ENCODE data around the gene PHAF1. TPM values are rescaled to one million over a fixed set of nuclear protein-coding genes. Genes with fewer than 3 reads are reported as not detected.

PHAF1 gene
- total and polyA plus RNA-seq, 2 donors (not counting 1 experiment from before 2014, with no cell fraction given), result 18.8 to 20.7 TPM

DNA sequence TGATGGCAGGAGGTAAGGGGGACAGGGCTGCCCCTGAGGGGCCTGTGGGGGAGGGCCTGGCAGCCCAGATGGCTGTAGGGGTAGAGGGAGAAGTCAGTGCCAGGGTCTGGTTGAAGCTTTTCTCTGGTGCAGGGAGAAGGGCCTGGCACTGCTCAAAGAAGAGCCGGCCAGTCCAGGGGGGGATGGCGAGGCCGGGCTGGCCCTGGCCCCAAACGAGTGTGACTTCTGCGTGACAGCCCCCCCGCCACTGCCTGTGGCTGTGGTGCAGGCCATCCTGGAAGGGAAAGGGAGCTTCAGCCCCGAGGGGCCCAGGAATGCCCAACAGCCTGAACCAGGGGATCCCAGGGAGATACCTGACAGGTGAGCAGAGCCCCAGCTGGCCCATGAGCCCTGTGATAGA is 57.8 kb downstream of the PHAF1 start:
- peaks cover 58% of the 10 kb centered on the region for H3K27me3 Mint-ChIP-seq
- peaks cover 0 to 95% (median 67%) of the 10 kb centered on the region in 4 experiments for H3K27me3 ChIP-seq (replicated peaks in 1 of 4; ENCODE audit: control extremely low read depth in 1 of 4, control insufficient read depth in 3 of 4, insufficient read depth in 4 of 4, low read length in 3 of 4)
- H3K9me3 ChIP-seq (ENCODE audit: control extremely low read depth in 1 of 3, control insufficient read depth in 2 of 3, insufficient read depth in 1 of 3, low read length in 2 of 3), result peaks cover 0 to 40% (median 0%) of the 10 kb centered on the region in 3 donors
- no peak overlapping the region for H3K9ac ChIP-seq (ENCODE audit: low read length)
- H3K27ac ChIP-seq (ENCODE audit: low read length in 2 of 2), result no peak overlapping the region
- TF ChIP-seq, protein P1, sequence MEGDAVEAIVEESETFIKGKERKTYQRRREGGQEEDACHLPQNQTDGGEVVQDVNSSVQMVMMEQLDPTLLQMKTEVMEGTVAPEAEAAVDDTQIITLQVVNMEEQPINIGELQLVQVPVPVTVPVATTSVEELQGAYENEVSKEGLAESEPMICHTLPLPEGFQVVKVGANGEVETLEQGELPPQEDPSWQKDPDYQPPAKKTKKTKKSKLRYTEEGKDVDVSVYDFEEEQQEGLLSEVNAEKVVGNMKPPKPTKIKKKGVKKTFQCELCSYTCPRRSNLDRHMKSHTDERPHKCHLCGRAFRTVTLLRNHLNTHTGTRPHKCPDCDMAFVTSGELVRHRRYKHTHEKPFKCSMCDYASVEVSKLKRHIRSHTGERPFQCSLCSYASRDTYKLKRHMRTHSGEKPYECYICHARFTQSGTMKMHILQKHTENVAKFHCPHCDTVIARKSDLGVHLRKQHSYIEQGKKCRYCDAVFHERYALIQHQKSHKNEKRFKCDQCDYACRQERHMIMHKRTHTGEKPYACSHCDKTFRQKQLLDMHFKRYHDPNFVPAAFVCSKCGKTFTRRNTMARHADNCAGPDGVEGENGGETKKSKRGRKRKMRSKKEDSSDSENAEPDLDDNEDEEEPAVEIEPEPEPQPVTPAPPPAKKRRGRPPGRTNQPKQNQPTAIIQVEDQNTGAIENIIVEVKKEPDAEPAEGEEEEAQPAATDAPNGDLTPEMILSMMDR (IDR thresholded peaks at IDR 0.05), result no peak
- TF ChIP-seq EZH2 (IDR thresholded peaks at IDR 0.05; ENCODE audit: borderline replicate concordance, insufficient read depth, low read depth, low read length, poor library complexity, severe bottlenecking), result no peak
- no peak overlapping the region for H3K27ac Mint-ChIP-seq
- H3K4me1 ChIP-seq (ENCODE audit: control insufficient read depth in 2 of 2, insufficient read depth in 2 of 2, low read length in 2 of 2), result peaks cover 47 to 58% of the 10 kb centered on the region in 2 donors
- 94% methylated on average over 7 of the region's 7 CpGs for WGBS (ENCODE audit: insufficient coverage)
- intact Hi-C loops (cut with micrococcal nuclease), result no loop called here
- H4K20me1 ChIP-seq (ENCODE audit: control insufficient read depth, insufficient read depth, low read length, poor library complexity, severe bottlenecking), result peaks cover 14% of the 10 kb centered on the region
- DNase-seq (no peak), ATAC-seq (ENCODE audit: low read depth) (no peak)
- POLR2A ChIA-PET, result no interaction called here
- H3K79me2 ChIP-seq (ENCODE audit: control insufficient read depth, insufficient read depth, low read length), result no peaks in the 10 kb centered on the region
- no peak overlapping the region for H3K4me3 Mint-ChIP-seq
- H3K36me3 ChIP-seq (replicated peaks in 1 of 2; ENCODE audit: control extremely low read depth in 1 of 2, control insufficient read depth in 1 of 2, extremely low read depth in 1 of 2, insufficient read depth in 2 of 2, low read length in 1 of 2), result no peaks in the 10 kb centered on the region
- CTCF ChIA-PET, result interaction anchor here (0.7 to 1.3 kb wide), 2 partner anchors 10 to 495 kb away, joined by 4 to 6 read pairs; no protein-coding TSS in a partner anchor
- peaks cover 37% of the 10 kb centered on the region for H3K4me1 Mint-ChIP-seq
- H3K4me3 ChIP-seq (ENCODE audit: control extremely low read depth in 1 of 5, extremely low read depth in 1 of 5, insufficient read depth in 1 of 5, low read depth in 2 of 5, low read length in 4 of 5), result no peak overlapping the region
- no peak overlapping the region for H2AFZ ChIP-seq (ENCODE audit: insufficient read depth, low read depth, low read length, poor library complexity, severe bottlenecking)
- H3K9me3 Mint-ChIP-seq (ENCODE audit: insufficient read depth), result no peaks in the 10 kb centered on the region
- no peak overlapping the region for H3K4me2 ChIP-seq (replicated peaks; ENCODE audit: low read depth, low read length, poor library complexity, severe bottlenecking)

DNA sequence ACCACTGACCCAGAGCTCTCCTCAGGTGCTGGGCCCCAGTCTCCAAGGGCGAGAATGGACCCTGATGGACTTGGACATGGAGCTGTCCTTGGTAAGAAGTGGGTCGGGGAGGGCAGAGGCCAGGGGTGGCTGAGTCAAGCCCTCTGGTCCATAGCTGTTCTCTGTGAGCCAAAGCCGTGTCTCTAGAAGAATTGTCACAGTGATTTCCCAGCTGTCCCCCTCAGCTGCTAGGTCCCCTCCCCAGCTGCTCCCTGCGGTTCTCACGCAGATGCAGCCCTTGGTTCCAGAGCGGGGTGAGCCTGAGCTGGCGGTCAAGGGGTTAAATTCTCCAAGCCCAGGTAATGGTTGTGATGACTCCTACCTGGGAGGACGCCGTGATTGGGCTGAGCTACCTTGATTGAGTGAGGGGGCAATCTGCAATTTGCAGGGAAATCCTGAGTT is 59.3 kb downstream of the PHAF1 start:
- Mint-ChIP-seq H3K27me3 (peaks cover 68% of the 10 kb centered on the region), H3K4me1 (peaks cover 41% of the 10 kb centered on the region)

More for the DNA sequence above, 59.3 kb downstream of the PHAF1 start:
- intact Hi-C loops (cut with micrococcal nuclease), result no loop called here
- Histone ChIP-seq H3K4me1 (ENCODE audit: control insufficient read depth in 2 of 2, insufficient read depth in 2 of 2, low read length in 2 of 2) (peaks cover 44 to 54% of the 10 kb centered on the region in 2 donors), H3K36me3 (replicated peaks in 1 of 2; ENCODE audit: control extremely low read depth in 1 of 2, control insufficient read depth in 1 of 2, extremely low read depth in 1 of 2, insufficient read depth in 2 of 2, low read length in 1 of 2) (no peaks in the 10 kb centered on the region), H4K20me1 (ENCODE audit: control insufficient read depth, insufficient read depth, low read length, poor library complexity, severe bottlenecking) (peaks cover 9% of the 10 kb centered on the region), H3K27ac (ENCODE audit: low read length in 2 of 2) (no peak overlapping the region), H3K4me2 (replicated peaks; ENCODE audit: low read depth, low read length, poor library complexity, severe bottlenecking) (no peak overlapping the region), H3K27me3 (replicated peaks in 1 of 4; ENCODE audit: control extremely low read depth in 1 of 4, control insufficient read depth in 3 of 4, insufficient read depth in 4 of 4, low read length in 3 of 4) (peaks cover 0 to 97% (median 68%) of the 10 kb centered on the region in 4 experiments), H3K79me2 (ENCODE audit: control insufficient read depth, insufficient read depth, low read length) (no peaks in the 10 kb centered on the region), H2AFZ (ENCODE audit: insufficient read depth, low read depth, low read length, poor library complexity, severe bottlenecking) (no peak overlapping the region), H3K9me3 (ENCODE audit: control extremely low read depth in 1 of 3, control insufficient read depth in 2 of 3, insufficient read depth in 1 of 3, low read length in 2 of 3) (peaks cover 0 to 35% (median 0%) of the 10 kb centered on the region in 3 donors), H3K4me3 (ENCODE audit: control extremely low read depth in 1 of 5, extremely low read depth in 1 of 5, insufficient read depth in 1 of 5, low read depth in 2 of 5, low read length in 4 of 5) (no peak overlapping the region), H3K9ac (ENCODE audit: low read length) (no peak overlapping the region)
- ATAC-seq (ENCODE audit: low read depth), result no peak
- Mint-ChIP-seq H3K27ac (no peak overlapping the region), H3K4me3 (no peak overlapping the region), H3K9me3 (ENCODE audit: insufficient read depth) (no peaks in the 10 kb centered on the region)
- 66% methylated on average over 9 of the region's 9 CpGs for WGBS (ENCODE audit: insufficient coverage)
- no peak for DNase-seq
- TF ChIP-seq EZH2 (IDR thresholded peaks at IDR 0.05; ENCODE audit: borderline replicate concordance, insufficient read depth, low read depth, low read length, poor library complexity, severe bottlenecking), result no peak
- TF ChIP-seq, protein P1 (IDR thresholded peaks at IDR 0.05), result no peak
- ChIA-PET CTCF (interaction anchor here (1.0 to 3.2 kb wide), 7 partner anchors 9 to 153 kb away, joined by 3 to 11 read pairs (median 5); partner anchors contain the start of genes B3GNT9, FBXL8 and TRADD), POLR2A (no interaction called here)
